NT2/D1 (cell line): ENCODE results near the gene STH.

Source experiments
- SUZ12 ChIP-seq: IDR thresholded peaks from 2 replicates; pipeline ENCODE4 v1.6.1; 2011; ENCODE audit not compliant: insufficient read length, insufficient read depth; ENCODE audit errors: extremely low read depth
- YY1 ChIP-seq: IDR thresholded peaks from 2 replicates; pipeline ENCODE4 v1.6.1; 2011; ENCODE audit not compliant: insufficient read length, insufficient read depth
- ZNF274 ChIP-seq: IDR thresholded peaks from 2 replicates; pipeline ENCODE4 v1.6.1; 2011; ENCODE audit warnings: mild to moderate bottlenecking, low read depth, low read length

GRCh38 chr17:46026166-46027047 lies 27.4 kb downstream of the STH start:
- TF ChIP-seq ZNF274 (no peak), YY1 (no peak), SUZ12 (no peak)
